Esophagus squamous epithelium (tissue), 4 donors: ENCODE data around the gene C5orf22.

Experiments used
- POLR2A ChIP-seq, 4 donors: fragments of 450-650 bp; IDR thresholded peaks; one replicate each; pipeline ENCODE4 v1.6.1; 2017; ENCODE audit warnings: antibody characterized with exemption in 4 of 4, mild to moderate bottlenecking in 4 of 4, moderate library complexity in 3 of 4
- TF ChIP-seq, protein P1 (sequence below), 6 experiments: fragments of 450-650 bp in 4 of 6; fragments of 200-600 bp in 2 of 6; sonication (generic) in 2 of 6; IDR thresholded peaks; one replicate each; pipeline ENCODE4 v1.5.1; 2016 to 2019; ENCODE audit warnings: antibody characterized with exemption in 6 of 6, mild to moderate bottlenecking in 4 of 6, moderate library complexity in 4 of 6

DNA sequence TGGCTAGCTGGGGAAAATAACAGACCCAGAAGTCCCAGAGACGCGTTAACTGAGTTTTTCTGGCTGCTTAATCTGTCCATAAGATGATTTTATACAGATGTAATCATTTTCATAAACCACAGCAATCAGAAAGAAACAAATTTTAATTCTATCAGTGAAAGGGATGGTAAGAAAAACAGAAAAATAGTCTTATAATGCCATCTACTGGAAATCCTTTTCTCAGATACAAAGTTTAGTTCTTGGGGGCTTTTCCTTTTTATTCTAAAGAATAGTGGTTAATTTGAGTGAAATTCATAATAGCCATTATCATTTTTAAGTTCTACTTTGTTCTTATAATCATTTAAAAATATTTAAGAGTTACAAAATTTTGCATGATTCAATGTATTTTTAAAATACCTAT, 44.6 kb upstream of the C5orf22 start:
- TF ChIP-seq, protein P1, sequence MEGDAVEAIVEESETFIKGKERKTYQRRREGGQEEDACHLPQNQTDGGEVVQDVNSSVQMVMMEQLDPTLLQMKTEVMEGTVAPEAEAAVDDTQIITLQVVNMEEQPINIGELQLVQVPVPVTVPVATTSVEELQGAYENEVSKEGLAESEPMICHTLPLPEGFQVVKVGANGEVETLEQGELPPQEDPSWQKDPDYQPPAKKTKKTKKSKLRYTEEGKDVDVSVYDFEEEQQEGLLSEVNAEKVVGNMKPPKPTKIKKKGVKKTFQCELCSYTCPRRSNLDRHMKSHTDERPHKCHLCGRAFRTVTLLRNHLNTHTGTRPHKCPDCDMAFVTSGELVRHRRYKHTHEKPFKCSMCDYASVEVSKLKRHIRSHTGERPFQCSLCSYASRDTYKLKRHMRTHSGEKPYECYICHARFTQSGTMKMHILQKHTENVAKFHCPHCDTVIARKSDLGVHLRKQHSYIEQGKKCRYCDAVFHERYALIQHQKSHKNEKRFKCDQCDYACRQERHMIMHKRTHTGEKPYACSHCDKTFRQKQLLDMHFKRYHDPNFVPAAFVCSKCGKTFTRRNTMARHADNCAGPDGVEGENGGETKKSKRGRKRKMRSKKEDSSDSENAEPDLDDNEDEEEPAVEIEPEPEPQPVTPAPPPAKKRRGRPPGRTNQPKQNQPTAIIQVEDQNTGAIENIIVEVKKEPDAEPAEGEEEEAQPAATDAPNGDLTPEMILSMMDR (IDR thresholded peaks at IDR 0.05): no peak
- TF ChIP-seq POLR2A (IDR thresholded peaks at IDR 0.05): no peak
